Ishikawa (cell line): ENCODE data around the gene SLC4A2.

Experiments used
- CEBPB ChIP-seq: IDR thresholded peaks from 2 replicates; pipeline ENCODE4 v1.6.1; 2012
- FOXM1 ChIP-seq: IDR thresholded peaks from 2 replicates; pipeline ENCODE4 v1.6.1; 2012; ENCODE audit warnings: low read depth, borderline replicate concordance
- NFIC ChIP-seq: IDR thresholded peaks from 2 replicates; pipeline ENCODE4 v1.6.1; 2012
- RAD21 ChIP-seq: IDR thresholded peaks from 2 replicates; pipeline ENCODE4 v1.6.1; 2012; ENCODE audit warnings: low read depth
- TAF1 ChIP-seq: IDR thresholded peaks from 2 replicates; pipeline ENCODE4 v1.6.1; 2012; ENCODE audit warnings: low read depth, mild to moderate bottlenecking
- TEAD4 ChIP-seq: IDR thresholded peaks from 2 replicates; pipeline ENCODE4 v1.6.1; 2012
- TF ChIP-seq, protein P1 (sequence below): IDR thresholded peaks from 2 replicates; pipeline ENCODE4 v1.6.1; 2012
- TF ChIP-seq, protein P2 (sequence below): IDR thresholded peaks from 2 replicates; pipeline ENCODE4 v1.6.1; 2012; ENCODE audit warnings: low read depth, mild to moderate bottlenecking

DNA sequence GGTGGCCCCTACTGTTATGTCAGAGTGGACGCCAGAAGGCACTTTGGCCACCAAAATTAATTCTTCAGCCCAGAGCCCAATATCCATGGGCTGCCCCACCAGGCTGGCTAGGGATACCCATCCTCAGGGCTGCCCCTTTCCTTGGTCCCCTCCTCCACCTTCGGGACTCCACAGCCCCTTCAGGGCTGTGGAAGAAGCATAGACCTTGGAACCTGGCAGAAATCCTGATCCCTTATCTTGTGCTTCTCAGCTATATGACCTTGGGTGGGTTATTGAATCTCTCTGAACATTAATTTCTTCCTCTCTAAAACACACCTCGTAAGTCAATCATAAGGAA, 24.4 kb downstream of the SLC4A2 start:
- TF ChIP-seq, protein P1, sequence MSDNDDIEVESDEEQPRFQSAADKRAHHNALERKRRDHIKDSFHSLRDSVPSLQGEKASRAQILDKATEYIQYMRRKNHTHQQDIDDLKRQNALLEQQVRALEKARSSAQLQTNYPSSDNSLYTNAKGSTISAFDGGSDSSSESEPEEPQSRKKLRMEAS: no peak
- TF ChIP-seq TEAD4 (no peak), NFIC (no peak), TAF1 (no peak), FOXM1 (no peak), RAD21 (no peak), CEBPB (no peak)
- TF ChIP-seq, protein P2, sequence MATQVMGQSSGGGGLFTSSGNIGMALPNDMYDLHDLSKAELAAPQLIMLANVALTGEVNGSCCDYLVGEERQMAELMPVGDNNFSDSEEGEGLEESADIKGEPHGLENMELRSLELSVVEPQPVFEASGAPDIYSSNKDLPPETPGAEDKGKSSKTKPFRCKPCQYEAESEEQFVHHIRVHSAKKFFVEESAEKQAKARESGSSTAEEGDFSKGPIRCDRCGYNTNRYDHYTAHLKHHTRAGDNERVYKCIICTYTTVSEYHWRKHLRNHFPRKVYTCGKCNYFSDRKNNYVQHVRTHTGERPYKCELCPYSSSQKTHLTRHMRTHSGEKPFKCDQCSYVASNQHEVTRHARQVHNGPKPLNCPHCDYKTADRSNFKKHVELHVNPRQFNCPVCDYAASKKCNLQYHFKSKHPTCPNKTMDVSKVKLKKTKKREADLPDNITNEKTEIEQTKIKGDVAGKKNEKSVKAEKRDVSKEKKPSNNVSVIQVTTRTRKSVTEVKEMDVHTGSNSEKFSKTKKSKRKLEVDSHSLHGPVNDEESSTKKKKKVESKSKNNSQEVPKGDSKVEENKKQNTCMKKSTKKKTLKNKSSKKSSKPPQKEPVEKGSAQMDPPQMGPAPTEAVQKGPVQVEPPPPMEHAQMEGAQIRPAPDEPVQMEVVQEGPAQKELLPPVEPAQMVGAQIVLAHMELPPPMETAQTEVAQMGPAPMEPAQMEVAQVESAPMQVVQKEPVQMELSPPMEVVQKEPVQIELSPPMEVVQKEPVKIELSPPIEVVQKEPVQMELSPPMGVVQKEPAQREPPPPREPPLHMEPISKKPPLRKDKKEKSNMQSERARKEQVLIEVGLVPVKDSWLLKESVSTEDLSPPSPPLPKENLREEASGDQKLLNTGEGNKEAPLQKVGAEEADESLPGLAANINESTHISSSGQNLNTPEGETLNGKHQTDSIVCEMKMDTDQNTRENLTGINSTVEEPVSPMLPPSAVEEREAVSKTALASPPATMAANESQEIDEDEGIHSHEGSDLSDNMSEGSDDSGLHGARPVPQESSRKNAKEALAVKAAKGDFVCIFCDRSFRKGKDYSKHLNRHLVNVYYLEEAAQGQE: no peak
